GM18508 (cell line): ENCODE measurements around the gene WBP2NL.

Experiments
- ATAC-seq: cut with Tn5 transposase; IDR thresholded peaks from one replicate; pipeline ENCODE4 v1.9.1; 2021; ENCODE audit warnings: moderate number of reproducible peaks; ENCODE audit not compliant: insufficient read depth, unreplicated experiment

Gene WBP2NL

GRCh38 chr22:41976961-41977566 lies 21.5 kb upstream of the WBP2NL start:
- no peak for ATAC-seq

GRCh38 chr22:41978732-41979131 lies 19.9 kb upstream of the WBP2NL start:
- no peak for ATAC-seq

GRCh38 chr22:41979423-41980250 lies 19.0 kb upstream of the WBP2NL start:
- ATAC-seq = no peak

DNA sequence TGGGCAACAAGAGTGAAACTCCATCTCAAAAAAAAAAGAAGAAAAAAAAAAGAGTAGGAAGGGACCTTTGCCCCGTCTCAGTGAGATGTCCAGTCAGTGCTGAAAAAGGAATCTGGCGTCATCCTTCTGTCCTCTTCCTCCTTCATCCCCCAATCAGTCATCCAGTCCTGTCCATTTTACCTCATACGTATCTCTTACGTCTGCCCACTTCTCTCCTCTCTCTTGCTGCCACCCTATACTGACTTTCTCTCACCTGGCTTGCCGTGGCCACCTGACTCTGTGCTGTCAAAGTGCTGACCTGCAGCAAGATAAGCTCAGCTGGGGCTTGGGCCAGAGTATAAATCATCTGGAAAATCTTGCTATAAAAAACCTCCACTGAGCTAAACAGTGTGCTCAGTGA lies 15.7 kb upstream of the WBP2NL start:
- ATAC-seq = no peak

GRCh38 chr22:41983513-41984405 lies 14.8 kb upstream of the WBP2NL start:
- no peak for ATAC-seq

GRCh38 chr22:41987276-41987675 lies 11.3 kb upstream of the WBP2NL start:
- no peak for ATAC-seq

DNA sequence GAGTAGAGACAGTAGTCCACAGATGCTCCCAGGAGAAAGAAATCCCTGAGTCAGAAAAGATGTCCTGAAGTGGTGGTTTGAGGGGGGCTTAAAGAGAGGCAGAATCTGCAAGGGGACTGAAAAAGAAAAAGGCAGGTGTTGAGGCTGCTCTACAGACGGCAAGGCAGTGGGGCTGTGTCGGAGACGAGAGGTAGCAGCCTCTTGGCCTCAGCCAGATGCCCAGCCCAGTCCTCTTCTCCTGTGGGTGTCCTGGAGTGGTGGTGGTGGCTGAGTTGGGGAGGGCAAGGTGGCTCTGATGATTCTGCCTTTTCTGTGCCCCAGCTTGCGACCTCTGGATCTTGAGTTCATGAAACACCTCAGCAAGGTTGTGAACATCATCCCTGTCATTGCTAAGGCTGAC lies 9.3 kb upstream of the WBP2NL start:
- ATAC-seq = no peak

- no peak for ATAC-seq
These were observed 7.5 kb upstream of the WBP2NL start for GRCh38 chr22:41991111-41991510.

- ATAC-seq = no peak
These were observed 6.1 kb upstream of the WBP2NL start for GRCh38 chr22:41992496-41992895.

DNA sequence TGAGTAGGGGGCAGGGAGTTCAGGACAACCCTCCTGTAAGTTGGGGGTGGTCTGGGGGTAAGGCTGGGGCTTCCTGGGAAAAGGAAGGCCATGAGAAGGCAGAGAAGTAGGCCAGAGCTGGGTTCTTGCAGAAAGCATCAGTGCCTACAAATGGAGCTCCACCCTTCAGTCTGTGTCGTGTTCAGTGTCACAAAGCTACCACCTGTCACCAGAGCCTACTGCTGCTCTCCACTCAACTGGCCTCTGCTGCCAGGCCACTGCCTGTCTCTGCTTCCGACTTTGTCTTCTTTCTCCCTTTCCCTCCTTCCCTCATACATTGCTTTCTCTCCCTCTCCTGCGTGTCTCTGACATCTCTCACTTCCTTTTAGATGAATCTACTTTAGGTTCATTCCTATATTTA lies 3.4 kb upstream of the WBP2NL start:
- ATAC-seq = no peak

DNA sequence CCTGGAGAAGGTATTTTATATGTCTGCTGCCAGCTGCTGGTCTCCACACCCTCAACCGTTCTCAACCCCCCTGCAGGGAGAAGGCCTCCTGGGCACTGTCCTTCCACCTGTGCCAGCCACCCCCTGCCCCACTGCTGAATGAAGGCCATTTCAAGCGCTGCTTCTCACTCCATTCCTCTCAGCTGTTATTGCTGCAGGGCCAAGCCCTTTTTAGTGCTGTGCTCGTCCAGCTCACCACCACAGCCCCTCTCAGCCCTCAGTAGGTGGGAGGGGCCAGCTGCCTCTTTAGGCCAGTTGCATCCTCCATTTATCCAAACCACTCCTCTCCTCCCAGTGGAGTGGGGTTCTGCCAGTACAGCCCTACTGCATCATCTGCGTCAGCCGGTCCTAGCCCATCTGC lies 1.8 kb upstream of the WBP2NL start:
- no peak for ATAC-seq

DNA sequence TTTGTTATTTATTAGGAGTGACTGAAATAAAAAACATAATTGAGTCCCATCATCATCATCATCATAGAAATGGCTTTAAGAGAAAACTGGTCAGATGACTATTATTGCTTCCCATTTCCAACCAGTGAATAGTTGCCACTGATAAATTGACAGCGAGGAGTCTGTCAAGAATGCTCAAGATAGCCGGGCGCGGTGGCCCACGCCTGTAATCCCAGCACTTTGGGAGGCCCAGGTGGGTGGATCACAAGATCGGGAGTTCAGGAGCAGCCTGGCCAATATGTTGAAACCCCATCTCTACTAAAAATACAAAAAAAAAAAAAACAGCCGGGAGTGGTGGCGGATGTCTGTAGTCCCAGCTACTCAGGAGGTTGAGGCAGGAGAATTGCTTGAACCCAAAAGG lies 1.9 kb downstream of the WBP2NL start:
- no peak for ATAC-seq

DNA sequence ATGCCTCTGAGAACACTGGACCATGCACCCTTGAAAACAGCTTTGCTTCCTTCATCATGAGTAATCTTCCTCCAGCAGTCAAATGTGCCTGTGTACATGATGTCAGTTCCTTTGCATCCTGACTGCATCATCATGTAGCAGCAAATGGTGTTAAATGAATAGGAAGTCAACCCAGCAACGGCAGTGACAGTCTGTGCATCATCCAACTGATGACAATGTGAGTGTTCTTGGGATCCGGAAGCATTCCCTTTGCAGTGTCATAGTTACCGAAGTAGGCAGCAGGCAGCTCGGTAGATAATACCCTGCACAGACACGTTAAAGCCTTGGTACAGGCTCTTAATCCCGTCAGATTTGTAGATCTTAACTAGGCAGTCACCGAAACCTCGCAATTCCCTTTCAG lies 2.5 kb downstream of the WBP2NL start:
- no peak for ATAC-seq

- ATAC-seq = no peak
These were observed 3.1 kb downstream of the WBP2NL start for GRCh38 chr22:42001706-42002105.

GRCh38 chr22:42007922-42008321 lies 9.3 kb downstream of the WBP2NL start:
- no peak for ATAC-seq

GRCh38 chr22:42010778-42011177 lies 12.2 kb downstream of the WBP2NL start:
- no peak for ATAC-seq

- no peak for ATAC-seq
These were observed 14.8 kb downstream of the WBP2NL start for GRCh38 chr22:42013385-42013784.

DNA sequence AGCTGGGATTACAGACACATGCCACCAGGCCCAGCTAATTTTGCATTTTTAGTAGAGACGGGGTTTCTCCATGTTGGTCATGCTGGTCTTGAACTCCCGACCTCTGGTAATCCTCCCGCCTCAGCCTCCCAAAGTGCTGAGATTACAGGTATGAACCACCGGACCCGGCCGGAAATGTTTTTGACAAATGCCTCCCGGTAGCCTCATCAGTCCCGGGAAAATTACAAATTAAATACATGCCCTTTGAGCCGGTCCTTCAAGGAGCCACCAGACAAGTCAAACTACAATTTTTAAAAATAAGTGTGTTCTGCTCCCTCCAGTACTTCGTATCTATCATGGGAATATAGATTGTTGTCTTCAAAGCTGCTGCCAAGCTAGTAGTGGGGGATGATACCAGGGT lies 17.5 kb downstream of the WBP2NL start:
- no peak for ATAC-seq

DNA sequence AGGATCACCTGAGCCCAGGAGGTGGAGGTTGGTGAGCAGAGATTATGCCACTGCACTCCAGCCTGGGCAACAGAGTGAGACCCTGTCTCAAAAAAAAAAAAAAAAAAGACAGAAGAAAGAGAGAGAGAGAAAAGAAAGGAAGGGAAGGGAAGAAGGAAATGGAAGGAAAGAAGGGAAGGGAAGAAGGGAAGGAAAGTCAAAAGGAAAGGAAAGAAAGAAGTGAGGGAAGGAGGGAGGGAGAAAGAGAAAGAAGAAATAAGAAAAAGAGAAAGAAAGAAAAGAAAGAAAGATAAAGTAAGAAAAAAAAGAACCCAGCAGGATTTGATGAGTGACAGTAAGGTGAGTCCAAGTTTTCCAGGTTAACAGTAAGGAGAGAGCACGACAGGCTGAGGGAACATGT lies 19.6 kb downstream of the WBP2NL start:
- no peak for ATAC-seq

DNA sequence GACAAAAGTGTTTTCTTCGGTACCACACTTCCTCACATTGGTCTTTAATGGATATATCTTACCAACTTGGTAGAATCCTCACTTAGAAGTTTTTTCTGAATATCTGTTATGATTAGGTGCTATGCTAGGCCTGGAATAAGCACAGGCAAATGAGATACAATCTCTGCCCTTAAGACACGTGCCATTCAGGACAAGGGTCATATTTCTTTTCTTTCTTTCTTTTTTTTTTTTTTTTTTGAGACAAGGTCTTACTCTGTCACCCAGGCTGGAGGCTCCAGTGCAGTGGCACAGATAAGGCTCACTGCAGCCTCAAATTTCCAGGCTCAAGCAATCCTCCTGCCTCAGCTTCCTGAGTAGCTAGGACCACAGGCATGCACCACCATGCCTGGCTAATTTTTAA lies 23.0 kb downstream of the WBP2NL start:
- no peak for ATAC-seq
